ENCODE data around the gene C2CD3. TPM values are rescaled to one million over a fixed set of nuclear protein-coding genes. Genes with fewer than 3 reads are reported as not detected.

C2CD3 gene
- total and polyA plus RNA-seq, 4 donors, result 3.1 to 14.5 (median 6.7) TPM

GRCh38 chr11:74159642-74160041, 11.2 kb downstream of the C2CD3 start:
- no peak overlapping the region for H3K4me3 ChIP-seq (ENCODE audit: low read depth in 1 of 3, low read length in 3 of 3)
- no peak for DNase-seq (ENCODE audit: low spot score)
- no peak overlapping the region for H3K9ac ChIP-seq (ENCODE audit: low read depth in 1 of 2, low read length in 2 of 2)
- no peaks in the 10 kb centered on the region for H3K27me3 ChIP-seq (ENCODE audit: control insufficient read depth in 4 of 4, insufficient read depth in 4 of 4, low read length in 3 of 4)
- H3K36me3 ChIP-seq (ENCODE audit: control insufficient read depth in 4 of 4, insufficient read depth in 3 of 4, low read depth in 1 of 4, low read length in 3 of 4), result peaks cover under 1 to 10% (median 4%) of the 10 kb centered on the region in 4 donors
- H3K4me1 ChIP-seq (ENCODE audit: control insufficient read depth in 4 of 4, insufficient read depth in 4 of 4, low read length in 3 of 4), result no peaks in the 10 kb centered on the region
- no peak for TF ChIP-seq EGR1 (IDR thresholded peaks at IDR 0.05; ENCODE audit: low read depth in 2 of 2)
- TF ChIP-seq RAD21 (IDR thresholded peaks at IDR 0.05), result no peak
- TF ChIP-seq JUND (IDR thresholded peaks at IDR 0.05), result no peak
- TF ChIP-seq, protein P1, sequence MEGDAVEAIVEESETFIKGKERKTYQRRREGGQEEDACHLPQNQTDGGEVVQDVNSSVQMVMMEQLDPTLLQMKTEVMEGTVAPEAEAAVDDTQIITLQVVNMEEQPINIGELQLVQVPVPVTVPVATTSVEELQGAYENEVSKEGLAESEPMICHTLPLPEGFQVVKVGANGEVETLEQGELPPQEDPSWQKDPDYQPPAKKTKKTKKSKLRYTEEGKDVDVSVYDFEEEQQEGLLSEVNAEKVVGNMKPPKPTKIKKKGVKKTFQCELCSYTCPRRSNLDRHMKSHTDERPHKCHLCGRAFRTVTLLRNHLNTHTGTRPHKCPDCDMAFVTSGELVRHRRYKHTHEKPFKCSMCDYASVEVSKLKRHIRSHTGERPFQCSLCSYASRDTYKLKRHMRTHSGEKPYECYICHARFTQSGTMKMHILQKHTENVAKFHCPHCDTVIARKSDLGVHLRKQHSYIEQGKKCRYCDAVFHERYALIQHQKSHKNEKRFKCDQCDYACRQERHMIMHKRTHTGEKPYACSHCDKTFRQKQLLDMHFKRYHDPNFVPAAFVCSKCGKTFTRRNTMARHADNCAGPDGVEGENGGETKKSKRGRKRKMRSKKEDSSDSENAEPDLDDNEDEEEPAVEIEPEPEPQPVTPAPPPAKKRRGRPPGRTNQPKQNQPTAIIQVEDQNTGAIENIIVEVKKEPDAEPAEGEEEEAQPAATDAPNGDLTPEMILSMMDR (IDR thresholded peaks at IDR 0.05; ENCODE audit: low read depth, low read length, missing input control), result no peak
- no peak for TF ChIP-seq REST (IDR thresholded peaks at IDR 0.05)
- TF ChIP-seq HNF4G (IDR thresholded peaks at IDR 0.05), result no peak
- TF ChIP-seq RXRA (IDR thresholded peaks at IDR 0.05), result no peak
- no peaks in the 10 kb centered on the region for H3K9me3 ChIP-seq (ENCODE audit: control insufficient read depth in 4 of 4, low read length in 3 of 4)
- no peak overlapping the region for H3K27ac ChIP-seq (ENCODE audit: low read depth in 1 of 2, low read length in 2 of 2)

DNA sequence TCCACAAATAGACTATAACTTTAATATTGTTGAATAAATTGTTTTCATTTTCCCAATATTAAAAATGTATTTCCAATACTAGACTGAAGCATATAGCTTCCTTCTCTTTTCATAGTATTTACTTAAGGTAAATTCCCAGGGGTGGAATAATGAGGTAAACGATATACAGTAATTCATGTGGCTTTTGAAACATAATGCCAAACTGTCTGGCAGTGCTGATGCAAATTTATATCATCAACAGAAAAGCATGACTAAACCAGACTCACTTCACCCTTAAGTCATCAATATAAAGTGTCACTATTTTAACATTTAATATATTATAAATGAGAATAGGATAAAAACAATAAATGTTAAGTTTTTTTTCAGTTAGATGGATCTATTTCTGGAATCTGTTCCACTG, 13.6 kb downstream of the C2CD3 start:
- no peaks in the 10 kb centered on the region for H3K4me1 ChIP-seq (ENCODE audit: control insufficient read depth in 4 of 4, insufficient read depth in 4 of 4, low read length in 3 of 4)
- H3K27ac ChIP-seq (ENCODE audit: low read depth in 1 of 2, low read length in 2 of 2), result no peak overlapping the region
- TF ChIP-seq RXRA (IDR thresholded peaks at IDR 0.05) (no peak), EGR1 (IDR thresholded peaks at IDR 0.05; ENCODE audit: low read depth in 2 of 2) (no peak), JUND (IDR thresholded peaks at IDR 0.05) (no peak), REST (IDR thresholded peaks at IDR 0.05) (no peak), TAF1 (conservative IDR thresholded peaks at IDR 0.05) (no peak), HNF4A (conservative IDR thresholded peaks at IDR 0.05) (no peak), FOXA2 (IDR thresholded peaks at IDR 0.05) (no peak), RAD21 (IDR thresholded peaks at IDR 0.05) (no peak), YY1 (IDR thresholded peaks at IDR 0.05) (no peak), GABPA (IDR thresholded peaks at IDR 0.05 in 1 of 2, conservative IDR thresholded peaks at IDR 0.05 in 1 of 2) (no peak), NR2F2 (IDR thresholded peaks at IDR 0.05) (no peak), HNF4G (IDR thresholded peaks at IDR 0.05) (no peak), FOXA1 (IDR thresholded peaks at IDR 0.05) (no peak)
- TF ChIP-seq, protein P2, sequence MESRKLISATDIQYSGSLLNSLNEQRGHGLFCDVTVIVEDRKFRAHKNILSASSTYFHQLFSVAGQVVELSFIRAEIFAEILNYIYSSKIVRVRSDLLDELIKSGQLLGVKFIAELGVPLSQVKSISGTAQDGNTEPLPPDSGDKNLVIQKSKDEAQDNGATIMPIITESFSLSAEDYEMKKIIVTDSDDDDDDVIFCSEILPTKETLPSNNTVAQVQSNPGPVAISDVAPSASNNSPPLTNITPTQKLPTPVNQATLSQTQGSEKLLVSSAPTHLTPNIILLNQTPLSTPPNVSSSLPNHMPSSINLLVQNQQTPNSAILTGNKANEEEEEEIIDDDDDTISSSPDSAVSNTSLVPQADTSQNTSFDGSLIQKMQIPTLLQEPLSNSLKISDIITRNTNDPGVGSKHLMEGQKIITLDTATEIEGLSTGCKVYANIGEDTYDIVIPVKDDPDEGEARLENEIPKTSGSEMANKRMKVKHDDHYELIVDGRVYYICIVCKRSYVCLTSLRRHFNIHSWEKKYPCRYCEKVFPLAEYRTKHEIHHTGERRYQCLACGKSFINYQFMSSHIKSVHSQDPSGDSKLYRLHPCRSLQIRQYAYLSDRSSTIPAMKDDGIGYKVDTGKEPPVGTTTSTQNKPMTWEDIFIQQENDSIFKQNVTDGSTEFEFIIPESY (IDR thresholded peaks at IDR 0.05), result no peak
- DNase-seq (ENCODE audit: low spot score), result no peak
- no peak overlapping the region for H3K9ac ChIP-seq (ENCODE audit: low read depth in 1 of 2, low read length in 2 of 2)
- H3K36me3 ChIP-seq (ENCODE audit: control insufficient read depth in 4 of 4, insufficient read depth in 3 of 4, low read depth in 1 of 4, low read length in 3 of 4), result no peaks in the 10 kb centered on the region
- no peak overlapping the region for H3K4me3 ChIP-seq (ENCODE audit: low read depth in 1 of 3, low read length in 3 of 3)
- no peaks in the 10 kb centered on the region for H3K9me3 ChIP-seq (ENCODE audit: control insufficient read depth in 4 of 4, low read length in 3 of 4)
- 97% methylated on average over 1 of the region's 1 CpG for WGBS
- H3K27me3 ChIP-seq (ENCODE audit: control insufficient read depth in 4 of 4, insufficient read depth in 4 of 4, low read length in 3 of 4), result no peaks in the 10 kb centered on the region

Data from liver (tissue), 9 donors.